H1 (cell line): ENCODE measurements around the gene NAA25. TPM values are rescaled to one million over a fixed set of nuclear protein-coding genes. Genes with fewer than 3 reads are reported as not detected.

Experiments used
- CTCF ChIA-PET: fragments of 300-600 bp; sonication (Branson Sonifier 250); formaldehyde crosslinking; loops from one replicate; lab custom pipeline; 2021; ENCODE audit not compliant: partially characterized antibody; lab: Charles Lee
- POLR2A ChIA-PET: fragments of 300-600 bp; sonication (Branson Sonifier 250); formaldehyde crosslinking; loops from one replicate; lab custom pipeline; 2021; ENCODE audit warnings: inconsistent platforms; ENCODE audit not compliant: partially characterized antibody; lab: Charles Lee
- DNase-seq, 2 experiments: peaks; one replicate each; pipeline versions ENCODE4 v3.0.0 to v3.0.0-alpha.2; 2010 to 2022; ENCODE audit warnings: low spot score in 2 of 2, low read depth in 1 of 2, mixed read lengths in 1 of 2
- FAIRE-seq: peaks from 2 replicates; lab custom pipeline; 2011; peaks lifted over from hg19 to GRCh38; lab: Jason Lieb, UNC
- H2AFZ ChIP-seq: 2 replicates; pipeline ENCODE4 v1.8.1; 2012; ENCODE audit warnings: low read length, inconsistent platforms
- H2AK5ac ChIP-seq: 2 replicates; pipeline ENCODE4 v1.6.1; 2013; ENCODE audit warnings: low read depth, low read length
- H2BK120ac ChIP-seq: replicated peaks from 2 replicates; pipeline ENCODE3; 2013; ENCODE audit warnings: low read depth, low read length, inconsistent platforms
- H2BK12ac ChIP-seq: 2 replicates; pipeline ENCODE4 v1.6.1; 2013; ENCODE audit warnings: low read depth, low read length
- H2BK15ac ChIP-seq: 2 replicates; pipeline ENCODE4 v1.6.1; 2013; ENCODE audit warnings: low read length
- H2BK20ac ChIP-seq: 2 replicates; pipeline ENCODE4 v1.6.1; 2013; ENCODE audit warnings: low read length
- H2BK5ac ChIP-seq: 2 replicates; pipeline ENCODE4 v1.6.1; 2013; ENCODE audit warnings: low read depth, low read length
- H3K14ac ChIP-seq: 2 replicates; pipeline ENCODE4 v1.6.1; 2013; ENCODE audit warnings: inconsistent platforms; ENCODE audit not compliant: insufficient read length
- H3K18ac ChIP-seq: 2 replicates; pipeline ENCODE4 v1.6.1; 2013; ENCODE audit warnings: low read length; ENCODE audit errors: extremely low read depth
- H3K23ac ChIP-seq: 2 replicates; pipeline ENCODE4 v1.6.1; 2013; ENCODE audit warnings: inconsistent platforms; ENCODE audit not compliant: insufficient read length
- H3K23me2 ChIP-seq: 2 replicates; pipeline ENCODE4 v1.6.1; 2013; ENCODE audit warnings: low read depth, low read length
- H3K27ac ChIP-seq: 2 replicates; pipeline ENCODE4 v1.6.1; 2011; ENCODE audit warnings: low read depth, low read length, inconsistent platforms
- H3K27me3 ChIP-seq, 4 experiments: replicated peaks in 1 of 4; 1 replicate in 1 of 4; 2 replicates in 3 of 4; pipeline versions ENCODE4 v1.6.1 to v1.8.1; 2011 to 2013; ENCODE audit warnings: low read length in 3 of 4, mild to moderate bottlenecking in 3 of 4, inconsistent platforms in 2 of 4, mixed read lengths in 2 of 4, moderate library complexity in 1 of 4; ENCODE audit not compliant: control insufficient read depth in 3 of 4, insufficient read depth in 3 of 4; ENCODE audit errors: extremely low read depth in 1 of 4
- H3K36me3 ChIP-seq, 4 experiments: 2 replicates each; pipeline versions ENCODE4 v1.6.1 to v1.8.1; 2011 to 2013; ENCODE audit warnings: mild to moderate bottlenecking in 4 of 4, low read length in 3 of 4, moderate library complexity in 2 of 4, control low read depth in 1 of 4, inconsistent platforms in 1 of 4; ENCODE audit not compliant: insufficient read depth in 4 of 4, control insufficient read depth in 2 of 4
- H3K4ac ChIP-seq: replicated peaks from 2 replicates; pipeline ENCODE3; 2013; ENCODE audit warnings: low read length, low read depth, mixed read lengths, inconsistent platforms; ENCODE audit not compliant: insufficient read length
- H3K4me1 ChIP-seq, 4 experiments: replicated peaks in 1 of 4; 1 replicate in 1 of 4; 2 replicates in 3 of 4; pipeline versions ENCODE4 v1.6.1 to v1.8.1; 2011 to 2013; ENCODE audit warnings: low read length in 3 of 4, inconsistent platforms in 2 of 4, mixed read lengths in 1 of 4; ENCODE audit not compliant: insufficient read depth in 4 of 4, control insufficient read depth in 3 of 4
- H3K4me2 ChIP-seq, 2 experiments: 2 replicates each; pipeline versions ENCODE4 v1.6.1 to v1.8.1; 2011 to 2013; ENCODE audit warnings: low read depth in 2 of 2, low read length in 2 of 2, control low read depth in 1 of 2, inconsistent platforms in 1 of 2, mild to moderate bottlenecking in 1 of 2; ENCODE audit not compliant: insufficient read depth in 1 of 2
- H3K4me3 ChIP-seq, 4 experiments: fragments of 200-600, 300-600 bp in 1 of 4; sonication (generic), shearing (Covaris generic), sonication (Bioruptor Twin) in 1 of 4; 2 replicates each; pipeline versions ENCODE4 v1.5.1 to v1.8.1; 2011 to 2016; ENCODE audit warnings: low read length in 4 of 4, low read depth in 3 of 4, control low read depth in 2 of 4, inconsistent platforms in 2 of 4, mild to moderate bottlenecking in 2 of 4, mixed read lengths in 1 of 4, moderate library complexity in 1 of 4; ENCODE audit not compliant: insufficient read depth in 2 of 4; ENCODE audit errors: extremely low read depth in 1 of 4
- H3K56ac ChIP-seq: replicated peaks from 2 replicates; pipeline ENCODE3; 2013; ENCODE audit warnings: low read depth, mild to moderate bottlenecking, mixed read lengths, low read length, inconsistent platforms; ENCODE audit not compliant: insufficient read length
- H3K79me1 ChIP-seq: 2 replicates; pipeline ENCODE4 v1.6.1; 2013; ENCODE audit warnings: low read depth, low read length, control low read depth
- H3K79me2 ChIP-seq, 2 experiments: 2 replicates each; pipeline versions ENCODE4 v1.6.1 to v1.8.1; 2012 to 2013; ENCODE audit warnings: low read length in 2 of 2, mild to moderate bottlenecking in 2 of 2, inconsistent platforms in 1 of 2; ENCODE audit not compliant: insufficient read depth in 2 of 2, control insufficient read depth in 1 of 2
- H3K9ac ChIP-seq, 4 experiments: replicated peaks in 1 of 4; 1 replicate in 1 of 4; 2 replicates in 3 of 4; pipeline versions ENCODE4 v1.6.1 to v1.8.1; 2011 to 2013; ENCODE audit warnings: low read depth in 3 of 4, low read length in 3 of 4, control low read depth in 2 of 4, mild to moderate bottlenecking in 2 of 4, moderate library complexity in 2 of 4, inconsistent platforms in 1 of 4; ENCODE audit errors: extremely low read depth in 1 of 4
- H3K9me3 ChIP-seq, 2 experiments: 2 replicates each; pipeline versions ENCODE4 v1.6.1 to v1.8.1; 2012 to 2013; ENCODE audit warnings: mild to moderate bottlenecking in 2 of 2, moderate library complexity in 2 of 2, control low read depth in 1 of 2, inconsistent platforms in 1 of 2, low read depth in 1 of 2, low read length in 1 of 2, mixed read lengths in 1 of 2; ENCODE audit not compliant: insufficient read depth in 2 of 2
- H4K20me1 ChIP-seq, 2 experiments: replicated peaks in 1 of 2; 2 replicates each; pipeline versions ENCODE3 to v1.8.1; 2011 to 2013; ENCODE audit warnings: inconsistent platforms in 2 of 2, low read length in 2 of 2, mild to moderate bottlenecking in 1 of 2; ENCODE audit not compliant: insufficient read depth in 2 of 2, control insufficient read depth in 1 of 2
- H4K5ac ChIP-seq: 2 replicates; pipeline ENCODE4 v1.6.1; 2013; ENCODE audit warnings: low read length, low read depth, mixed read lengths, inconsistent platforms; ENCODE audit not compliant: insufficient read length
- H4K8ac ChIP-seq: 2 replicates; pipeline ENCODE4 v1.8.0; 2013; ENCODE audit warnings: mild to moderate bottlenecking, moderate library complexity, low read length, inconsistent platforms; ENCODE audit not compliant: insufficient read depth; ENCODE audit errors: extremely low read depth
- H4K91ac ChIP-seq: replicated peaks from 2 replicates; pipeline ENCODE3; 2013; ENCODE audit warnings: low read length, mixed read lengths, inconsistent platforms; ENCODE audit not compliant: insufficient read length
- BACH1 ChIP-seq: IDR thresholded peaks from 2 replicates; pipeline ENCODE4 v1.6.1; 2012; ENCODE audit warnings: low read length, improper control_type of control experiment
- BRCA1 ChIP-seq: IDR thresholded peaks from 2 replicates; pipeline ENCODE4 v1.6.1; 2012; ENCODE audit warnings: low read depth, low read length, improper control_type of control experiment
- E2F6 ChIP-seq: IDR thresholded peaks from 2 replicates; pipeline ENCODE4 v1.6.1; 2012; ENCODE audit warnings: inconsistent platforms
- EGR1 ChIP-seq: IDR thresholded peaks from 2 replicates; pipeline ENCODE4 v1.6.1; 2011; ENCODE audit warnings: low read depth, low read length, borderline replicate concordance
- FOSL1 ChIP-seq: IDR thresholded peaks from 2 replicates; pipeline ENCODE4 v1.6.1; 2011; ENCODE audit warnings: mild to moderate bottlenecking, low read depth, low read length, moderate library complexity; ENCODE audit not compliant: insufficient read depth
- HDAC2 ChIP-seq, 2 experiments: fragments of 300-600 bp in 1 of 2; sonication (generic) in 1 of 2; IDR thresholded peaks; 2 replicates each; pipeline ENCODE4 v1.6.1; 2011 to 2012; ENCODE audit warnings: low read depth in 2 of 2, low read length in 2 of 2, mild to moderate bottlenecking in 2 of 2, moderate library complexity in 2 of 2, borderline replicate concordance in 1 of 2, inconsistent platforms in 1 of 2
- NANOG ChIP-seq: IDR thresholded peaks from 2 replicates; pipeline ENCODE4 v1.6.1; 2011; ENCODE audit warnings: low read length, low read depth, mild to moderate bottlenecking, inconsistent platforms; ENCODE audit not compliant: insufficient read depth, poor library complexity, severe bottlenecking
- RBBP5 ChIP-seq: IDR thresholded peaks from 2 replicates; pipeline ENCODE4 v1.7.1; 2012; ENCODE audit warnings: low read depth, mild to moderate bottlenecking, inconsistent platforms, low read length, moderate library complexity, borderline replicate concordance
- SIN3A ChIP-seq, 2 experiments: IDR thresholded peaks in 1 of 2; conservative IDR thresholded peaks in 1 of 2; 2 replicates each; pipeline ENCODE4 v1.6.1; 2011 to 2012; ENCODE audit warnings: low read length in 2 of 2, improper control_type of control experiment in 1 of 2, low read depth in 1 of 2, mild to moderate bottlenecking in 1 of 2
- SRF ChIP-seq: IDR thresholded peaks from 2 replicates; pipeline ENCODE4 v1.6.1; 2011; ENCODE audit warnings: mild to moderate bottlenecking, low read depth, low read length, moderate library complexity
- TBP ChIP-seq: IDR thresholded peaks from 2 replicates; pipeline ENCODE4 v1.6.1; 2011; ENCODE audit warnings: low read depth, low read length, improper control_type of control experiment
- WGBS, 2 experiments: shearing (Covaris generic) in 1 of 2; methylation state at CpG; one replicate each; pipeline versions ENCODE4 v1.1.6 to v1.1.7; 2013 to 2015; ENCODE audit warnings: low lambda C conversion rate in 2 of 2, mixed read lengths in 2 of 2, inconsistent platforms in 1 of 2, low coverage in 1 of 2, missing lambda C conversion rate in 1 of 2; ENCODE audit not compliant: insufficient replicate concordance in 2 of 2, insufficient coverage in 1 of 2, insufficient read length in 1 of 2; ENCODE audit errors: extremely low coverage in 1 of 2, missing lambda C conversion rate in 1 of 2; 5-methylcytosine and 5-hydroxymethylcytosine counted together
- polyA plus RNA-seq, 7 experiments: library from polyadenylated mRNA; depleted of rRNA in 3 of 7; stranded (reverse) in 5 of 7; unstranded in 2 of 7; fragments of >200 nt in 5 of 7; fragments of 200-250 nt in 2 of 7; gene quantifications; 1 replicate in 5 of 7; 2 replicates in 1 of 7; 4 replicates in 1 of 7; pipeline versions ENCODE4 v1.2.1 to v1.2.3, GENCODE V29; 2011 to 2013; ENCODE audit warnings: missing spikeins in 2 of 7, mixed read lengths in 2 of 7
- total RNA-seq: library from RNA; stranded (reverse); fragmentation: NEBNext Ultra II Directional; extraction: Animal tissue kit (Norgen Biotek cat#: 25700); gene quantifications from 2 replicates; pipeline ENCODE4 v1.2.1, GENCODE V29; 2021

Gene NAA25
- total and polyA plus RNA-seq, 2 of the 8 experiments (the other 6 are each of a cell fraction or from before 2014, with no cell fraction given), result 10.8 to 60.3 TPM

- no peak for DNase-seq
- no peaks in the 10 kb centered on the region for H3K23me2 ChIP-seq
- no peak overlapping the region for H2AK5ac ChIP-seq
- H3K27me3 ChIP-seq, result no peaks in the 10 kb centered on the region
- no peak overlapping the region for H3K23ac ChIP-seq
- H4K20me1 ChIP-seq, result no peaks in the 10 kb centered on the region
- H3K4me2 ChIP-seq, result no peak overlapping the region
- H2BK15ac ChIP-seq, result no peak overlapping the region
- no peak overlapping the region for H2AFZ ChIP-seq
- H4K8ac ChIP-seq, result no peak overlapping the region; the same call in 1 of the 2 replicates
- ChIA-PET POLR2A (interaction anchor here (0.7 to 1.7 kb wide), 6 partner anchors 8 to 253 kb away, joined by 3 to 4 read pairs (median 3); partner anchors contain the start of gene TRAFD1), CTCF (interaction anchor here (1.1 to 1.3 kb wide), 3 partner anchors 9 to 400 kb away, joined by 3 to 5 read pairs (median 4); no protein-coding TSS in a partner anchor)
- H3K27ac ChIP-seq, result no peak overlapping the region
- H3K4me1 ChIP-seq, result no peaks in the 10 kb centered on the region
- FAIRE-seq, result no peak
- no peak overlapping the region for H2BK20ac ChIP-seq
- WGBS, 2 experiments, result 95% methylated on average over 11 of the region's 11 CpGs; no CpG with 5 or more reads in 1 of the 2 experiments
- no peaks in the 10 kb centered on the region for H3K79me1 ChIP-seq
- peaks cover 9 to 46% (median 30%) of the 10 kb centered on the region in 4 experiments; a peak in 7 of 8 replicates for H3K36me3 ChIP-seq
- no peak overlapping the region for H2BK5ac ChIP-seq
- H3K79me2 ChIP-seq, result no peaks in the 10 kb centered on the region
- peaks cover 0 to under 1% of the 10 kb centered on the region in 2 experiments; a peak in 2 of 4 replicates for H3K9me3 ChIP-seq
- H3K14ac ChIP-seq, result no peak overlapping the region
- H3K9ac ChIP-seq, result no peak overlapping the region
- H4K91ac ChIP-seq, result no peak overlapping the region
- H2BK120ac ChIP-seq, result no peak overlapping the region
- no peak overlapping the region for H3K4me3 ChIP-seq
- no peak overlapping the region for H2BK12ac ChIP-seq
- H3K4ac ChIP-seq, result no peak overlapping the region
- no peak overlapping the region for H4K5ac ChIP-seq
- no peak overlapping the region for H3K18ac ChIP-seq
- H3K56ac ChIP-seq, result no peak overlapping the region
- TF ChIP-seq TBP (no peak), EGR1 (no peak), FOSL1 (no peak), E2F6 (no peak), SIN3A (conservative IDR thresholded peaks at IDR 0.05 in 1 of 2, IDR thresholded peaks at IDR 0.05 in 1 of 2; ENCODE audit: low read depth in 1 of 2, low read length in 2 of 2) (no peak), SRF (no peak), BRCA1 (no peak), NANOG (no peak), BACH1 (no peak), HDAC2 (IDR thresholded peaks at IDR 0.05; ENCODE audit: borderline replicate concordance in 1 of 2, low read depth in 2 of 2, low read length in 2 of 2) (no peak), RBBP5 (no peak)
Measured at GRCh38 chr12:112153181-112153892, 44.8 kb upstream of the NAA25 start.
